HCT116 (cell line): Measurements from ENCODE around the gene DCUN1D2. TPM values are rescaled to one million over a fixed set of nuclear protein-coding genes. Genes with fewer than 3 reads are reported as not detected.

Experiments
- ATAC-seq: fragments of 200-7000 bp; cut with Tn5 transposase; 2 replicates; pipeline ENCODE4 v1.9.1; 2020; ENCODE audit warnings: mild to moderate bottlenecking, moderate library complexity
- BruUV-seq: library from RNA; stranded (reverse); fragments of 400-500 nt; replicated peaks from 2 replicates; lab custom pipeline; 2021; lab: Mats Ljungman, UMichigan
- CTCF ChIA-PET: fragments of 300-600 bp; sonication (Branson Sonifier 250); formaldehyde crosslinking; loops from one replicate; lab custom pipeline; 2021; ENCODE audit warnings: antibody characterized with exemption; lab: Charles Lee
- POLR2A ChIA-PET: fragments of 300-600, 350-600 bp; sonication (Branson Sonifier 250); formaldehyde crosslinking; loops from one replicate; lab custom pipeline; 2021; ENCODE audit warnings: antibody characterized with exemption; lab: Charles Lee
- RAD21 ChIA-PET, 2 experiments: fragments of 300-600 bp; sonication (Branson Sonifier 250); formaldehyde crosslinking; loops; one replicate each; lab custom pipeline; 2023; ENCODE audit warnings: low total read pairs in 2 of 2; ENCODE audit not compliant: uncharacterized antibody in 2 of 2, unreplicated experiment in 2 of 2, low non-redundant PET in 1 of 2; lab: Charles Lee
- DNase-seq: peaks from one replicate; pipeline ENCODE4 v3.0.0-alpha.2; 2010; ENCODE audit warnings: low read depth, low spot score
- H2AFZ ChIP-seq: fragments of 200-600 bp; shearing (Covaris generic), sonication (generic); 2 replicates; pipeline ENCODE4 v1.6.1; 2017; ENCODE audit warnings: low read depth, mixed run types, mixed read lengths, antibody characterized with exemption, low read length; ENCODE audit not compliant: poor library complexity, severe bottlenecking
- H3K27ac ChIP-seq: 2 replicates; pipeline ENCODE4 v1.5.1; 2012; ENCODE audit warnings: low read depth, low read length
- H3K27me3 ChIP-seq: fragments of 200-600 bp; sonication (generic); 2 replicates; pipeline ENCODE4 v1.6.1; 2016; ENCODE audit warnings: mixed run types, low read length, mixed read lengths; ENCODE audit not compliant: insufficient read depth
- H3K36me3 ChIP-seq, 2 experiments: fragments of 200-500 bp in 1 of 2; fragments of 200-600 bp in 1 of 2; sonication (Bioruptor generic) in 1 of 2; sonication (generic) in 1 of 2; 2 replicates each; pipeline versions ENCODE4 v1.5.1 to v1.6.1; 2014 to 2016; ENCODE audit warnings: low read length in 2 of 2, inconsistent platforms in 1 of 2, mixed read lengths in 1 of 2, mixed run types in 1 of 2; ENCODE audit not compliant: insufficient read depth in 2 of 2, control insufficient read depth in 1 of 2
- H3K4me1 ChIP-seq, 2 experiments: fragments of 200-600 bp in 1 of 2; sonication (generic) in 1 of 2; 2 replicates each; pipeline versions ENCODE4 v1.5.1 to v1.6.1; 2012 to 2017; ENCODE audit warnings: low read length in 2 of 2, inconsistent platforms in 1 of 2, mild to moderate bottlenecking in 1 of 2, mixed read lengths in 1 of 2, mixed run types in 1 of 2, moderate library complexity in 1 of 2; ENCODE audit not compliant: insufficient read depth in 2 of 2, control insufficient read depth in 1 of 2
- H3K4me2 ChIP-seq: fragments of 200-600 bp; sonication (generic); 2 replicates; pipeline ENCODE4 v1.6.1; 2017; ENCODE audit warnings: mixed run types, low read length, mixed read lengths
- H3K4me3 ChIP-seq, 2 experiments: fragments of 200-600 bp in 1 of 2; sonication (generic) in 1 of 2; replicated peaks in 1 of 2; 2 replicates each; pipeline ENCODE4 v1.5.1; 2011 to 2016; ENCODE audit warnings: low read length in 2 of 2, control low read depth in 1 of 2, low read depth in 1 of 2, mild to moderate bottlenecking in 1 of 2, mixed read lengths in 1 of 2, mixed run types in 1 of 2
- H3K79me2 ChIP-seq: fragments of 200-600 bp; sonication (generic); 2 replicates; pipeline ENCODE4 v1.6.1; 2017; ENCODE audit warnings: mild to moderate bottlenecking, mixed run types, low read length, moderate library complexity, mixed read lengths; ENCODE audit not compliant: insufficient read depth
- H3K9ac ChIP-seq: fragments of 200-600 bp; sonication (generic); 2 replicates; pipeline ENCODE4 v1.6.1; 2016; ENCODE audit warnings: low read length, mixed read lengths
- H3K9me2 ChIP-seq: fragments of 200-600 bp; sonication (generic), shearing (Covaris generic); 2 replicates; pipeline ENCODE4 v1.6.1; 2017; ENCODE audit warnings: mixed run types, mild to moderate bottlenecking, moderate library complexity; ENCODE audit not compliant: insufficient read depth
- H3K9me3 ChIP-seq, 2 experiments: fragments of 200-500 bp in 1 of 2; fragments of 200-600 bp in 1 of 2; sonication (Bioruptor generic) in 1 of 2; sonication (generic) in 1 of 2; 2 replicates each; pipeline ENCODE4 v1.6.1; 2014 to 2017; ENCODE audit warnings: low read length in 2 of 2, mixed read lengths in 2 of 2, inconsistent platforms in 1 of 2, low read depth in 1 of 2, mild to moderate bottlenecking in 1 of 2, mixed run types in 1 of 2, moderate library complexity in 1 of 2; ENCODE audit not compliant: control insufficient read depth in 1 of 2, insufficient read depth in 1 of 2
- H4K20me1 ChIP-seq: fragments of 200-600 bp; sonication (generic), shearing (Covaris generic); 2 replicates; pipeline ENCODE4 v1.6.1; 2017; ENCODE audit warnings: mixed run types, mild to moderate bottlenecking, moderate library complexity; ENCODE audit not compliant: insufficient read depth
- ATF3 ChIP-seq: IDR thresholded peaks from 2 replicates; pipeline ENCODE4 v1.6.1; 2012
- CBX3 ChIP-seq: IDR thresholded peaks from 2 replicates; pipeline ENCODE4 v1.6.1; 2012; ENCODE audit warnings: low read depth
- CEBPB ChIP-seq: IDR thresholded peaks from 2 replicates; pipeline ENCODE4 v1.6.1; 2012; ENCODE audit warnings: low read depth
- CTCF ChIP-seq, 3 experiments: fragments of 200-600 bp in 1 of 3; sonication (generic) in 1 of 3; IDR thresholded peaks in 2 of 3; conservative IDR thresholded peaks in 1 of 3; 2 replicates each; pipeline ENCODE4 v1.5.1; 2012 to 2017; ENCODE audit warnings: low read depth in 2 of 3, low read length in 2 of 3, antibody characterized with exemption in 1 of 3, borderline replicate concordance in 1 of 3, control low read depth in 1 of 3, mild to moderate bottlenecking in 1 of 3, mixed read lengths in 1 of 3, mixed run types in 1 of 3, moderate library complexity in 1 of 3; ENCODE audit not compliant: insufficient read depth in 1 of 3
- EGR1 ChIP-seq: IDR thresholded peaks from 2 replicates; pipeline ENCODE4 v1.6.1; 2012; ENCODE audit warnings: low read depth
- ELF1 ChIP-seq: IDR thresholded peaks from 2 replicates; pipeline ENCODE4 v1.6.1; 2012; ENCODE audit warnings: low read depth, borderline replicate concordance
- EZH2 ChIP-seq: fragments of 200-600 bp; sonication (generic); IDR thresholded peaks from 2 replicates; pipeline ENCODE4 v1.6.1; 2017; ENCODE audit warnings: antibody characterized with exemption, mixed run types
- EZH2phosphoT487 ChIP-seq: fragments of 200-600 bp; IDR thresholded peaks from 2 replicates; pipeline ENCODE4 v1.6.1; 2018; ENCODE audit warnings: antibody characterized with exemption, borderline replicate concordance
- FOSL1 ChIP-seq: IDR thresholded peaks from 2 replicates; pipeline ENCODE4 v1.6.1; 2012; ENCODE audit warnings: low read depth
- JUND ChIP-seq: IDR thresholded peaks from 2 replicates; pipeline ENCODE4 v1.6.1; 2012
- RAD21 ChIP-seq: IDR thresholded peaks from 2 replicates; pipeline ENCODE4 v1.6.1; 2012; ENCODE audit warnings: low read depth, mild to moderate bottlenecking
- REST ChIP-seq: IDR thresholded peaks from 2 replicates; pipeline ENCODE4 v1.6.1; 2012; ENCODE audit warnings: low read depth
- SP1 ChIP-seq: IDR thresholded peaks from 2 replicates; pipeline ENCODE4 v1.6.1; 2012; ENCODE audit warnings: low read depth
- YY1 ChIP-seq: IDR thresholded peaks from 2 replicates; pipeline ENCODE4 v1.6.1; 2011; ENCODE audit warnings: low read length, low read depth, moderate library complexity, mild to moderate bottlenecking; ENCODE audit not compliant: insufficient replicate concordance; ENCODE audit errors: extremely low read depth
- intact Hi-C: fragments of 100-400 bp; cut with micrococcal nuclease; formaldehyde crosslinking; loops from 2 replicates; pipeline ENCODE4 v1.10.0; 2022
- total RNA-seq: library from RNA; stranded (reverse); gene quantifications from one replicate; pipeline ENCODE4 v1.2.1, GENCODE V29; 2021; ENCODE audit not compliant: unreplicated experiment
- TF ChIP-seq, protein P1 (sequence below): IDR thresholded peaks from 2 replicates; pipeline ENCODE4 v1.6.1; 2011; ENCODE audit warnings: mild to moderate bottlenecking, low read length, moderate library complexity; ENCODE audit not compliant: insufficient replicate concordance; ENCODE audit errors: extremely low read depth
- TF ChIP-seq, protein P2 (sequence below): IDR thresholded peaks from 2 replicates; pipeline ENCODE4 v1.6.1; 2012

DCUN1D2 gene
- total RNA-seq, 1 experiment from 2014 or later: 25.4 TPM

GRCh38 chr13:113441661-113442060 is 48.9 kb downstream of the DCUN1D2 start:
- Histone ChIP-seq H3K36me3 (no peaks in the 10 kb centered on the region), H3K9ac (no peak overlapping the region), H3K9me3 (peaks cover 1 to 7% of the 10 kb centered on the region in 2 experiments; a peak in 1 of 4 replicates), H3K9me2 (no peaks in the 10 kb centered on the region), H4K20me1 (no peaks in the 10 kb centered on the region), H3K27me3 (no peaks in the 10 kb centered on the region), H3K79me2 (no peaks in the 10 kb centered on the region), H3K4me3 (no peak overlapping the region), H3K4me1 (no peaks in the 10 kb centered on the region), H2AFZ (no peak overlapping the region), H3K27ac (no peak overlapping the region), H3K4me2 (no peak overlapping the region)
- ATAC-seq (no peak), DNase-seq (no peak)
- no peak for TF ChIP-seq CEBPB
- TF ChIP-seq EZH2phosphoT487: no peak
- TF ChIP-seq, protein P1, sequence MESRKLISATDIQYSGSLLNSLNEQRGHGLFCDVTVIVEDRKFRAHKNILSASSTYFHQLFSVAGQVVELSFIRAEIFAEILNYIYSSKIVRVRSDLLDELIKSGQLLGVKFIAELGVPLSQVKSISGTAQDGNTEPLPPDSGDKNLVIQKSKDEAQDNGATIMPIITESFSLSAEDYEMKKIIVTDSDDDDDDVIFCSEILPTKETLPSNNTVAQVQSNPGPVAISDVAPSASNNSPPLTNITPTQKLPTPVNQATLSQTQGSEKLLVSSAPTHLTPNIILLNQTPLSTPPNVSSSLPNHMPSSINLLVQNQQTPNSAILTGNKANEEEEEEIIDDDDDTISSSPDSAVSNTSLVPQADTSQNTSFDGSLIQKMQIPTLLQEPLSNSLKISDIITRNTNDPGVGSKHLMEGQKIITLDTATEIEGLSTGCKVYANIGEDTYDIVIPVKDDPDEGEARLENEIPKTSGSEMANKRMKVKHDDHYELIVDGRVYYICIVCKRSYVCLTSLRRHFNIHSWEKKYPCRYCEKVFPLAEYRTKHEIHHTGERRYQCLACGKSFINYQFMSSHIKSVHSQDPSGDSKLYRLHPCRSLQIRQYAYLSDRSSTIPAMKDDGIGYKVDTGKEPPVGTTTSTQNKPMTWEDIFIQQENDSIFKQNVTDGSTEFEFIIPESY: no peak
- no peak for TF ChIP-seq EGR1
- TF ChIP-seq EZH2: no peak
- no peak for TF ChIP-seq ELF1
- no peak for TF ChIP-seq RAD21
- no peak for TF ChIP-seq ATF3
- no peak for TF ChIP-seq CTCF (IDR thresholded peaks at IDR 0.05 in 2 of 3, conservative IDR thresholded peaks at IDR 0.05 in 1 of 3; ENCODE audit: borderline replicate concordance in 1 of 3, insufficient read depth in 1 of 3, low read depth in 2 of 3, low read length in 2 of 3)
- TF ChIP-seq YY1: no peak
- no peak for TF ChIP-seq CBX3
- TF ChIP-seq SP1: no peak
- TF ChIP-seq FOSL1: no peak
- TF ChIP-seq JUND: no peak
- TF ChIP-seq, protein P2, sequence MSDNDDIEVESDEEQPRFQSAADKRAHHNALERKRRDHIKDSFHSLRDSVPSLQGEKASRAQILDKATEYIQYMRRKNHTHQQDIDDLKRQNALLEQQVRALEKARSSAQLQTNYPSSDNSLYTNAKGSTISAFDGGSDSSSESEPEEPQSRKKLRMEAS: no peak
- no peak for TF ChIP-seq REST
- BruUV-seq: no TSS peak
- ChIA-PET RAD21 (no interaction called here), POLR2A (no interaction called here), CTCF (no interaction called here)
- intact Hi-C loops: no loop called here
